Stimulated activated naive B cell treated with anti-CD40 and anti-IgM and Interleukin-4, amounts not matched to agents 10 μg/mL and 1 μg/mL and 100 μg/mL, for 72 hours (primary cell): ENCODE measurements around the gene SH3BP1.

Experiments used
- ATAC-seq, 2 donors: fragments of 150-1000 bp; cut with Tn5 transposase; replicated peaks; 2 replicates each; pipeline ENCODE4 v1.10.0; 2021; ENCODE audit warnings: moderate library complexity in 1 of 2
- DNase-seq: peaks from one replicate; pipeline ENCODE4 v3.0.0; 2021
- H3K27ac Mint-ChIP-seq: one replicate; pipeline ENCODE4 v1.8.0; 2022; ENCODE audit warnings: mild to moderate bottlenecking, mixed read lengths
- H3K27me3 Mint-ChIP-seq, 2 donors: one replicate each; pipeline ENCODE4 v1.8.0; 2022; ENCODE audit warnings: mixed read lengths in 2 of 2
- H3K36me3 Mint-ChIP-seq, 2 donors: one replicate each; pipeline ENCODE4 v1.8.0; 2022; ENCODE audit warnings: mixed read lengths in 2 of 2, mild to moderate bottlenecking in 1 of 2
- H3K4me1 Mint-ChIP-seq, 2 donors: one replicate each; pipeline ENCODE4 v1.8.0; 2022; ENCODE audit warnings: mixed read lengths in 2 of 2, mild to moderate bottlenecking in 1 of 2
- H3K4me3 Mint-ChIP-seq, 2 donors: one replicate each; pipeline ENCODE4 v1.8.0; 2022; ENCODE audit warnings: mild to moderate bottlenecking in 2 of 2, mixed read lengths in 2 of 2, moderate library complexity in 1 of 2
- H3K9me3 Mint-ChIP-seq, 2 donors: one replicate each; pipeline ENCODE4 v1.8.0; 2022; ENCODE audit warnings: mixed read lengths in 2 of 2, mild to moderate bottlenecking in 1 of 2

The SH3BP1 gene

GRCh38 chr22:37701141-37701786 is 61.8 kb downstream of the SH3BP1 start:
- peaks cover 9 to 11% of the 10 kb centered on the region in 2 donors for H3K4me1 Mint-ChIP-seq

DNA sequence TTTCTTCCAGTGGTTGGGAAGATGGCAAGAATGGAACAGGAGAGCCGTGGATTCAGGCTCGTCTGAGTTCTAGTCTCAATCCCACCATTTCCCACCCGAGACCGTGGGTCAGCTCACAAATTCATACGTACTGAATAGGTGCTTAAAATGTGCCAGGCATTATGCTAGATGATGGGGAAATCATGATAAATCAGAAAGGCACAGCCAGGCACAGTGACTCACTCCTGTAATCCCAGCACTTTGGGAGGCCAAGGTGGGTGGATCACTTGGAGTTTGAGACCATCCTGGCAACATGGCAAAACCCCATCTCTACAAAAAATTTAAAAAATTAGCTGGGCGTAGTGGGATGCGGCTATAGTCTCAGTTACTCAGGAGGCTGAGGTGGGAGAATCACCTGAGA is 64.4 kb downstream of the SH3BP1 start:
- no peak for ATAC-seq
- H3K9me3 Mint-ChIP-seq: no peaks in the 10 kb centered on the region
- DNase-seq: no peak
- no peak overlapping the region for H3K4me3 Mint-ChIP-seq
- H3K27me3 Mint-ChIP-seq: no peaks in the 10 kb centered on the region
- H3K4me1 Mint-ChIP-seq: peaks cover 0 to 2% of the 10 kb centered on the region in 2 donors
- H3K36me3 Mint-ChIP-seq: peaks cover 11 to 17% of the 10 kb centered on the region in 2 donors
- H3K27ac Mint-ChIP-seq: no peak overlapping the region

More at GRCh38 chr22:37701141-37701786, 61.8 kb downstream of the SH3BP1 start:
- no peak overlapping the region for H3K27ac Mint-ChIP-seq
- no peaks in the 10 kb centered on the region for H3K27me3 Mint-ChIP-seq
- ATAC-seq (no peak), DNase-seq (no peak)
- H3K4me3 Mint-ChIP-seq: no peak overlapping the region
- no peaks in the 10 kb centered on the region for H3K9me3 Mint-ChIP-seq
- peaks cover 14 to 22% of the 10 kb centered on the region in 2 donors for H3K36me3 Mint-ChIP-seq

- H3K4me1 Mint-ChIP-seq: peaks cover 0 to 2% of the 10 kb centered on the region in 2 donors
- ATAC-seq (no peak), DNase-seq (no peak)
- no peaks in the 10 kb centered on the region for H3K9me3 Mint-ChIP-seq
- H3K27me3 Mint-ChIP-seq: no peaks in the 10 kb centered on the region
- no peak overlapping the region for H3K4me3 Mint-ChIP-seq
- no peak overlapping the region for H3K27ac Mint-ChIP-seq
- H3K36me3 Mint-ChIP-seq: peaks cover 11 to 17% of the 10 kb centered on the region in 2 donors
These were observed 65.2 kb downstream of the SH3BP1 start for GRCh38 chr22:37704645-37705044.

DNA sequence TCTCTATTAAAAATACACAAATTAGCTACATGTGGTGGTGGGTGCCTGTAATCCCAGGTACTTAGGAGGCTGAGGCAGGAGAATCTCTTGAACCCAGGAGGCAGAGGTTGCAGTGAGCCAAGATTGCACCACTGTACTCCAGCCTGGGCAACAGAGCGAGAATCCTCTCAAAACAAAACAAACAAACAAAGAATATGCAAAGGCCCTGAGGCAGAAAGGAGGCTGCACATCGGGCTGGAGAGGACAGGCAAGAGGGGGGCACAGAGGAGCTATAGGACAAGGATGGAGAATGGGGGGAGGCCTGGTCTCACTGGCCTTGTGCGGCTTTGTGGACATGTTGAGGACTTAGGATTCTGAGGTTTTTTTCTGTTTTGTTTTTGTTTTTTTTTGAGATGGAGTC is 65.7 kb downstream of the SH3BP1 start:
- ATAC-seq: no peak
- Mint-ChIP-seq H3K27ac (no peak overlapping the region), H3K4me1 (peaks cover 0 to 2% of the 10 kb centered on the region in 2 donors), H3K4me3 (no peak overlapping the region), H3K9me3 (no peaks in the 10 kb centered on the region), H3K27me3 (no peaks in the 10 kb centered on the region), H3K36me3 (peaks cover 11 to 21% of the 10 kb centered on the region in 2 donors)
- DNase-seq: no peak
